CD4-positive, alpha-beta memory T cell (primary cell): ENCODE measurements around the gene RIMS4. TPM values are rescaled to one million over a fixed set of nuclear protein-coding genes. Genes with fewer than 3 reads are reported as not detected.
A peak's percentile ranks its signal among the peaks of the same experiment; 100 is the strongest.

Source experiments
- CTCF ChIA-PET: fragments of 350-600 bp; sonication (Branson Sonifier 250); formaldehyde crosslinking; loops from one replicate; lab custom pipeline; 2021; ENCODE audit warnings: inconsistent platforms; ENCODE audit not compliant: partially characterized antibody; lab: Charles Lee
- POLR2A ChIA-PET: fragments of 350-600 bp; sonication (Branson Sonifier 250); formaldehyde crosslinking; loops from one replicate; lab custom pipeline; 2021; ENCODE audit not compliant: partially characterized antibody; lab: Charles Lee
- DNase-seq, 5 donors: peaks; one replicate each; pipeline versions ENCODE4 v3.0.0 to v3.0.0-alpha.2; 2020 to 2022; ENCODE audit warnings: mixed read lengths in 1 of 5
- H3K27ac ChIP-seq: one replicate; pipeline ENCODE4 v1.7.0; 2013; ENCODE audit warnings: low read depth, low read length
- H3K27me3 ChIP-seq: 2 replicates; pipeline ENCODE4 v1.7.0; 2013; ENCODE audit warnings: mild to moderate bottlenecking, low read length, moderate library complexity; ENCODE audit not compliant: insufficient read depth
- H3K36me3 ChIP-seq: 2 replicates; pipeline ENCODE4 v1.7.0; 2013; ENCODE audit warnings: mild to moderate bottlenecking, low read length, moderate library complexity; ENCODE audit not compliant: insufficient read depth
- H3K4me1 ChIP-seq: 2 replicates; pipeline ENCODE4 v1.7.0; 2013; ENCODE audit warnings: mild to moderate bottlenecking, low read length, moderate library complexity; ENCODE audit not compliant: insufficient read depth
- H3K4me3 ChIP-seq, 2 donors: one replicate each; pipeline ENCODE4 v1.7.0; 2013; ENCODE audit warnings: low read length in 2 of 2, mild to moderate bottlenecking in 1 of 2
- H3K9me3 ChIP-seq, 2 donors: one replicate each; pipeline ENCODE4 v1.7.0; 2013; ENCODE audit warnings: low read length in 2 of 2, control low read depth in 1 of 2; ENCODE audit not compliant: control insufficient read depth in 1 of 2
- H3K27ac Mint-ChIP-seq, 7 donors: one replicate each; pipeline ENCODE4 v1.8.0; 2020 to 2021; ENCODE audit warnings: mixed read lengths in 7 of 7, mild to moderate bottlenecking in 6 of 7, inconsistent platforms in 3 of 7, moderate library complexity in 3 of 7
- H3K27me3 Mint-ChIP-seq, 2 donors: one replicate each; pipeline ENCODE4 v1.8.0; 2020 to 2021; ENCODE audit warnings: mixed read lengths in 2 of 2
- H3K36me3 Mint-ChIP-seq, 2 donors: one replicate each; pipeline ENCODE4 v1.8.0; 2020 to 2021; ENCODE audit warnings: mixed read lengths in 2 of 2, inconsistent platforms in 1 of 2, mild to moderate bottlenecking in 1 of 2
- H3K4me1 Mint-ChIP-seq, 4 donors: one replicate each; pipeline ENCODE4 v1.8.0; 2020 to 2021; ENCODE audit warnings: mixed read lengths in 4 of 4, mild to moderate bottlenecking in 1 of 4
- H3K4me3 Mint-ChIP-seq, 8 donors: one replicate each; pipeline ENCODE4 v1.8.0; 2020 to 2021; ENCODE audit warnings: mixed read lengths in 8 of 8, mild to moderate bottlenecking in 7 of 8, moderate library complexity in 6 of 8, inconsistent platforms in 3 of 8
- H3K9me3 Mint-ChIP-seq, 8 donors: one replicate each; pipeline ENCODE4 v1.8.0; 2020 to 2021; ENCODE audit warnings: mixed read lengths in 8 of 8, mild to moderate bottlenecking in 5 of 8, inconsistent platforms in 3 of 8, moderate library complexity in 1 of 8
- intact Hi-C: fragments of 100-400 bp; cut with micrococcal nuclease; formaldehyde crosslinking; loops from one replicate; pipeline ENCODE4 v1.15.1; 2023
- polyA plus RNA-seq, 2 donors: library from polyadenylated mRNA; unstranded; fragments of 300-500 nt; fragmentation: Illumina TruSeq; gene quantifications; one replicate each; pipeline ENCODE4 v1.2.3, GENCODE V29; 2021
- total RNA-seq, 2 experiments: library from RNA; stranded (reverse); gene quantifications; one replicate each; pipeline ENCODE4 v1.2.3, GENCODE V29; 2021

Gene RIMS4
- total and polyA plus RNA-seq, 4 experiments from 2014 or later = not detected

GRCh38 chr20:44733341-44734069 is 76.8 kb downstream of the RIMS4 start:
- Mint-ChIP-seq H3K27me3 (no peaks in the 10 kb centered on the region), H3K4me3 (no peak overlapping the region), H3K27ac (peak overlapping the region in 1 of 7 donors; percentile 21), H3K4me1 (peaks cover 7 to 23% (median 18%) of the 10 kb centered on the region in 4 donors), H3K9me3 (peaks cover 0 to 2% (median 0%) of the 10 kb centered on the region in 8 donors), H3K36me3 (no peaks in the 10 kb centered on the region)
- POLR2A ChIA-PET = no interaction called here
- peak in 4 of 5 donors; percentile 45 to 58 (median 50) for DNase-seq
- H3K27ac ChIP-seq = no peak overlapping the region
- no peak overlapping the region for H3K4me3 ChIP-seq
- intact Hi-C loops = loop anchor here (1.0 kb wide), 2 partner anchors 48 to 349 kb away; no protein-coding TSS in a partner anchor
- H3K27me3 ChIP-seq = no peaks in the 10 kb centered on the region
- no peaks in the 10 kb centered on the region for H3K36me3 ChIP-seq
- H3K4me1 ChIP-seq = no peaks in the 10 kb centered on the region
- CTCF ChIA-PET = interaction anchor here (1.3 to 1.9 kb wide), 4 partner anchors 8 to 50 kb away, joined by 3 to 5 read pairs (median 4); no protein-coding TSS in a partner anchor
- H3K9me3 ChIP-seq = no peaks in the 10 kb centered on the region

DNA sequence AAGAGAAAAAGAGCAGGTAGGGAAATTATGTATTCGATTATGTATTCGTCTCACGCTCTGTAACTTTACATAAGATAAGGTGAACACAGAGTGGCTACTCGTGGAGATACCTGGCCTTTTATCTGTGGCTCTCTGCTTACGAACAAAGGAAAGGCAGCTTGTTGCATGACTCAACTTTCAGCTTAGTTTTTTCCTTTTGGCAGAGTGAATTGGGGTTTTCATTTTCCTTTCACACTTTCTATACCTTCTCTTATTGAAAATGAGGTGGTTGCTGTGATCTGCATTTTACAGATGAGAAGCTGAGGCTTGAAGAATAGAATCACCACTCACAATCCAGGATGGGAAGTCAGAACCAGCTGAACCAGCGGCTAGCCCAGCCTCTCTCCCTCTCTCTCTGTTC is 78.0 kb downstream of the RIMS4 start:
- Mint-ChIP-seq H3K4me3 (no peak overlapping the region), H3K36me3 (no peaks in the 10 kb centered on the region), H3K4me1 (peaks cover 7 to 20% (median 14%) of the 10 kb centered on the region in 4 donors), H3K9me3 (peaks cover 0 to 2% (median 0%) of the 10 kb centered on the region in 8 donors), H3K27ac (no peak overlapping the region), H3K27me3 (no peaks in the 10 kb centered on the region)
- intact Hi-C loops = no loop called here
- CTCF ChIA-PET = interaction anchor here (1.3 to 1.9 kb wide), 5 partner anchors 9 to 49 kb away, joined by 3 to 5 read pairs (median 4); no protein-coding TSS in a partner anchor
- no peak overlapping the region for H3K27ac ChIP-seq
- H3K4me3 ChIP-seq = no peak overlapping the region
- POLR2A ChIA-PET = no interaction called here
- no peaks in the 10 kb centered on the region for H3K27me3 ChIP-seq
- no peaks in the 10 kb centered on the region for H3K4me1 ChIP-seq
- no peaks in the 10 kb centered on the region for H3K36me3 ChIP-seq
- H3K9me3 ChIP-seq = no peaks in the 10 kb centered on the region
- no peak for DNase-seq

DNA sequence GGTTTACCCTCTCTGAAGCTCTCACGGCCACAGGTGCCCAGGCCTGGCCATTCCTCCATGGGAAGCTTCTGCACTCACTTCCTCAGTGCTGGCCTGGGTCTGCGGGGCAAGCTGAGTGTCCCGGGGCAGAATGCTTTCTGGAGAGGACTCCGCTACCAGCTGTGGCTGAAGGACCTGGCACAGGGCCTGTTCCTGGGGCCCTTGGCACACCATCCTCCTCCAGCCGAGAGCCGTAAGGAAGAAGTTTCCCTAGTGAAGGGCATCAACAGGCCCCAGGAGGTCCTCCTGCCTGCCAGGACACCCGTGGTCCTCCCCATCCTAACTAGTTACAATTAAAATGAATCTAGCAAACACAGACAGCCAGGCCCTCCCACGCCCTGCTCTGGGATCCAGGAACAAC is 78.7 kb downstream of the RIMS4 start:
- no peaks in the 10 kb centered on the region for H3K36me3 Mint-ChIP-seq
- peaks cover 0 to 2% (median 0%) of the 10 kb centered on the region in 8 donors for H3K9me3 Mint-ChIP-seq
- Histone ChIP-seq H3K27me3 (no peaks in the 10 kb centered on the region), H3K4me3 (no peak overlapping the region), H3K27ac (no peak overlapping the region), H3K4me1 (no peaks in the 10 kb centered on the region), H3K9me3 (no peaks in the 10 kb centered on the region), H3K36me3 (no peaks in the 10 kb centered on the region)
- POLR2A ChIA-PET = no interaction called here
- H3K4me1 Mint-ChIP-seq = peaks cover 5 to 13% (median 11%) of the 10 kb centered on the region in 4 donors
- intact Hi-C loops = no loop called here
- no peaks in the 10 kb centered on the region for H3K27me3 Mint-ChIP-seq
- CTCF ChIA-PET = interaction anchor here (0.6 to 1.9 kb wide), 5 partner anchors 10 to 1048 kb away, joined by 3 to 5 read pairs (median 4); no protein-coding TSS in a partner anchor
- H3K27ac Mint-ChIP-seq = no peak overlapping the region
- no peak overlapping the region for H3K4me3 Mint-ChIP-seq
- DNase-seq = no peak

DNA sequence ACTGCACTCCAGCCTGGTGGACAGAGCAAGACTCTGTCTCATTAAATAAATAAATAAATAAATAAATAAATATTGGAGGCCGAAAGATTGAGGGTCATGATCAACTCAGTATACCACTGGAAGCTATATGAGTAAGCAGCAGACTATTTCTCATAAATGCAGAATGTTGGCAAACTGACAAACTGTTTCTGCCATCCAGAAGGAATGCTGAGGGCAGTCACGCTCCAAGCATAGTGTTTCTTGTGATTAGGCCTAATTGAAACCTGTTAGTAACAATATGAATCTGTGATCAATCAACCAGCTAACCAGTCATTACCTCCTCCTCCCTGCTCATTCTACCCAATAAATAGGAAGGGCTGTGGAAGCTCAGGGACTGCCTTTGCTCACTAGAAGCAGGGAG is 79.9 kb downstream of the RIMS4 start:
- no peak for DNase-seq
- Histone ChIP-seq H3K4me3 (no peak overlapping the region), H3K4me1 (no peaks in the 10 kb centered on the region), H3K27ac (no peak overlapping the region), H3K9me3 (no peaks in the 10 kb centered on the region), H3K36me3 (no peaks in the 10 kb centered on the region), H3K27me3 (no peaks in the 10 kb centered on the region)
- peak overlapping the region in 1 of 7 donors; percentile 44 for H3K27ac Mint-ChIP-seq
- CTCF ChIA-PET = interaction anchor here (1.5 kb wide), 1 partner anchor 17 kb away, joined by 4 read pairs; no protein-coding TSS in a partner anchor
- intact Hi-C loops = no loop called here
- H3K27me3 Mint-ChIP-seq = no peaks in the 10 kb centered on the region
- POLR2A ChIA-PET = no interaction called here
- H3K4me3 Mint-ChIP-seq = no peak overlapping the region
- H3K36me3 Mint-ChIP-seq = no peaks in the 10 kb centered on the region
- H3K4me1 Mint-ChIP-seq = peaks cover 0 to 6% (median 4%) of the 10 kb centered on the region in 4 donors
- H3K9me3 Mint-ChIP-seq = peaks cover 0 to 2% (median 0%) of the 10 kb centered on the region in 8 donors

DNA sequence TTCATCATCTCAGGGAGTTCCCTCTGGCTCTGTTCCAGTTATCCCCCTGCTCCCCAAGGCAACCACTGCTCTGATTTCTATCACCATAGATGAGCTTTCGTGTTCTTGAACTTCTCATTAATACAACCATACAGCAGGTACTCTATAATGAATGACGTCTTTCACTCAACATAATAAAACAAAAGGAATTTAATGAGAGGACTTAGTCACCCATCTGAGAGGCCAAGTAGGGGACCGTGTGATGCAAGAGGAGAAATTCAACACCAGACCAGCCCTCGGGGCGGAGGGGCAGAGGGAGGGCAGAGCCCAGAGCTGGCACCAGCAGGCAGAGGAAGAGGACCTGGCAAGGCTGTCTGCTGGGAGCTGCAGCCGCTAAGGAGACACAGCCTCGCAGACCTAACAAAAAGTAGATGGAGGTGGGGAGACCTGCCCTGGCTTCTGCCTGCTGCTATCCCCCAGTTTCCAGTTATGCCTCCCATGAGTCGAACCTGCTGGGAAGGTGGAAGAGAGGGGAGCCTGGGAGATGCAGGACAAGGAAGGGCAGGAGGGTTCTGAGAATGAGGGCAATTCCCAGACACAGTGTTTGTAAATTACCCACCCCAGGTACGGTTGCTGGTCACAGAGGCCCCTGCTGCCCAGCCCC is 81.4 kb downstream of the RIMS4 start:
- Mint-ChIP-seq H3K27me3 (no peaks in the 10 kb centered on the region), H3K4me1 (peaks cover 0 to 6% (median 4%) of the 10 kb centered on the region in 4 donors), H3K9me3 (no peaks in the 10 kb centered on the region), H3K36me3 (no peaks in the 10 kb centered on the region), H3K4me3 (no peak overlapping the region), H3K27ac (no peak overlapping the region)
- no peak overlapping the region for H3K27ac ChIP-seq
- H3K27me3 ChIP-seq = no peaks in the 10 kb centered on the region
- no peaks in the 10 kb centered on the region for H3K4me1 ChIP-seq
- H3K36me3 ChIP-seq = no peaks in the 10 kb centered on the region
- POLR2A ChIA-PET = no interaction called here
- H3K4me3 ChIP-seq = no peak overlapping the region
- H3K9me3 ChIP-seq = no peaks in the 10 kb centered on the region
- intact Hi-C loops = no loop called here
- CTCF ChIA-PET = no interaction called here
- DNase-seq = no peak

DNA sequence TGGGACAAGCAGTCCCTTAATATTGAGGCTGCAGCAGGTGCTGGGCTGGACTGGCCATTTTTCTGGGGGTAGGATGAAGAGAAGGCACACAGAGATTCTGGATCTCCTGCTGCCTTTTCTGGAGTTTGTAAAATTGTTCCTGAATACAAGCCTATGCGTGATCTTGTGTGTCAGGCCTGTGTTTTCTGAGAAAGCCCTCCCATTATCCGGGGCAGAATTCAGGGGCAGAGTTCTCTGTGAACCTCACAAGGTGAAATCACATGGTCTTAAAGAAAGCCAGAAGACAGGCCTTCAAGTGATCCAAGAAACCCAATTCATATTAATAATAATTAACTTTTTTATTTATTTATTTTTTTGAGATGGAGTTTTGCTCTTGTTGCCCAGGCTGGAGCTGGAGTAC is 82.7 kb downstream of the RIMS4 start:
- Histone ChIP-seq H3K9me3 (no peaks in the 10 kb centered on the region), H3K27me3 (no peaks in the 10 kb centered on the region), H3K36me3 (no peaks in the 10 kb centered on the region), H3K4me1 (no peaks in the 10 kb centered on the region), H3K27ac (no peak overlapping the region), H3K4me3 (no peak overlapping the region)
- intact Hi-C loops = no loop called here
- Mint-ChIP-seq H3K9me3 (no peaks in the 10 kb centered on the region), H3K4me1 (no peaks in the 10 kb centered on the region), H3K4me3 (no peak overlapping the region), H3K36me3 (no peaks in the 10 kb centered on the region), H3K27me3 (no peaks in the 10 kb centered on the region), H3K27ac (no peak overlapping the region)
- DNase-seq = no peak
- CTCF ChIA-PET = no interaction called here
- POLR2A ChIA-PET = interaction anchor here (0.6 kb wide), 1 partner anchor 67 kb away, joined by 4 read pairs; no protein-coding TSS in a partner anchor

DNA sequence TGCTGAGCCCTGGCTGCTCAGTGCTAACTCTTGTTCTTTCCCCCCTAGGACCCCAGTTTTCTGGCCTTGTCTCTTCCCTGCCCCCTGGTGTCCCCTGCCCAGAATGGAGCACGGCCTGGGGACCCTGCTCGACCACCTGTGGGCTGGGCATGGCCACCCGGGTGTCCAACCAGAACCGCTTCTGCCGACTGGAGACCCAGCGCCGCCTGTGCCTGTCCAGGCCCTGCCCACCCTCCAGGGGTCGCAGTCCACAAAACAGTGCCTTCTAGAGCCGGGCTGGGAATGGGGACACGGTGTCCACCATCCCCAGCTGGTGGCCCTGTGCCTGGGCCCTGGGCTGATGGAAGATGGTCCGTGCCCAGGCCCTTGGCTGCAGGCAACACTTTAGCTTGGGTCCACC is 83.3 kb downstream of the RIMS4 start:
- Mint-ChIP-seq H3K27me3 (no peaks in the 10 kb centered on the region), H3K9me3 (no peaks in the 10 kb centered on the region), H3K4me1 (no peaks in the 10 kb centered on the region), H3K36me3 (no peaks in the 10 kb centered on the region), H3K4me3 (no peak overlapping the region), H3K27ac (no peak overlapping the region)
- H3K4me3 ChIP-seq = no peak overlapping the region
- no peaks in the 10 kb centered on the region for H3K4me1 ChIP-seq
- intact Hi-C loops = no loop called here
- CTCF ChIA-PET = no interaction called here
- H3K27ac ChIP-seq = no peak overlapping the region
- no peaks in the 10 kb centered on the region for H3K9me3 ChIP-seq
- H3K27me3 ChIP-seq = no peaks in the 10 kb centered on the region
- DNase-seq = no peak
- POLR2A ChIA-PET = no interaction called here
- H3K36me3 ChIP-seq = no peaks in the 10 kb centered on the region
